Stomach smooth muscle (tissue), 2 donors: ENCODE data around the gene LCP2.

ENCODE experiments used
- H3K27ac ChIP-seq: one replicate; pipeline ENCODE4 v1.7.0; 2013; ENCODE audit warnings: mild to moderate bottlenecking, low read length, inconsistent platforms
- H3K27me3 ChIP-seq, 2 donors: one replicate each; pipeline ENCODE4 v1.7.0; 2013; ENCODE audit warnings: low read length in 2 of 2; ENCODE audit not compliant: insufficient read depth in 2 of 2, control insufficient read depth in 1 of 2
- H3K36me3 ChIP-seq, 2 donors: one replicate each; pipeline ENCODE4 v1.7.0; 2013; ENCODE audit warnings: low read length in 2 of 2; ENCODE audit not compliant: control insufficient read depth in 2 of 2, insufficient read depth in 2 of 2
- H3K4me1 ChIP-seq: one replicate; pipeline ENCODE4 v1.7.0; 2013; ENCODE audit warnings: low read length; ENCODE audit not compliant: control insufficient read depth, insufficient read depth
- H3K4me3 ChIP-seq, 2 donors: one replicate each; pipeline ENCODE4 v1.7.0; 2013; ENCODE audit warnings: low read length in 2 of 2
- H3K9ac ChIP-seq, 2 donors: one replicate each; pipeline ENCODE4 v1.7.0; 2013; ENCODE audit warnings: low read length in 2 of 2, mild to moderate bottlenecking in 1 of 2
- H3K9me3 ChIP-seq, 2 donors: one replicate each; pipeline ENCODE4 v1.7.0; 2013; ENCODE audit warnings: low read length in 2 of 2; ENCODE audit not compliant: control insufficient read depth in 2 of 2
- donor health status: healthy.
- donor health status: Pancreatic carcinoma.

Gene LCP2

DNA sequence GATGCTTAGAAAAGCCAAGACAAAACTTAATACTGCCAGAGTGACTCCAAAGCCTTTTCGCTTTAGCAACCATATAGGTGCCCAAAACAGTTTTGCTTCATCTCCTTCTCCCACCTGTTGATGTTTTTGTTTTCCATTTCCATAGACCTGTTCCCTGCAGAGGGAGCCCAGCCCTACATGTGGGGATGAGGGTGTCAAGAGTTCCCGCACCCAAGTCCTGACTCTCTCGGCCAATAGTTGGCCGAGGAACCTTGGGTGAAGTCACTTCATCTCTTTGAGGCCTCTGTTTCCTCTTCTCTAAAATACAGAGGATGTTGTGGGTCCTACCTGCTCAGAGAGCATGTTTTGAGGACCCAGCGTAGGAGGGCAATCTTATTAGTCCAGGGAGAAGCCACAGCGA lies 38.5 kb upstream of the LCP2 start:
- Histone ChIP-seq H3K27me3 (peaks cover 0 to 2% of the 10 kb centered on the region in 2 donors), H3K27ac (no peak overlapping the region), H3K9ac (no peak overlapping the region), H3K36me3 (no peaks in the 10 kb centered on the region), H3K4me3 (no peak overlapping the region), H3K4me1 (peaks cover 10% of the 10 kb centered on the region), H3K9me3 (no peaks in the 10 kb centered on the region)

DNA sequence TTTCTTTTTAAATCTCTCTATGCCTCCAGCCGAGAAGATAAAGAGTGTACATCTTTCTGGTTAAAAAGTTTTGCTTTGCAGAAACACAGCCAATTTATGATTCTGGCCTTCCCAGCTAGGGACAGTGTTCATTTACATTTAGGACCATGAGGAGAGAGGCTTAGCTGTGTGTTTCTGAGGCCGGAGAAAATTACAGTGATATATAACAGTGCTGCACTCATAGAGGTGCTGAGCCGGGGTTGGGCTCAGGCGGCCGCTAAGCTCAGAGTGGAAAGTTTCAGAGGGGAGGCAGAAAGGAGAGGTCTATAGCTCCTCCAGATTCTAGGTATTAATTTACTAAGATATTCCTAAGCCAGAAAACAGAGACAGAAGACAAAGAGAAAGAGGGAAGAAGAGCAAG lies 37.0 kb upstream of the LCP2 start:
- Histone ChIP-seq H3K36me3 (no peaks in the 10 kb centered on the region), H3K4me1 (peaks cover 10% of the 10 kb centered on the region), H3K27ac (no peak overlapping the region), H3K4me3 (no peak overlapping the region), H3K9me3 (no peaks in the 10 kb centered on the region), H3K9ac (no peak overlapping the region), H3K27me3 (peaks cover 0 to 2% of the 10 kb centered on the region in 2 donors)

DNA sequence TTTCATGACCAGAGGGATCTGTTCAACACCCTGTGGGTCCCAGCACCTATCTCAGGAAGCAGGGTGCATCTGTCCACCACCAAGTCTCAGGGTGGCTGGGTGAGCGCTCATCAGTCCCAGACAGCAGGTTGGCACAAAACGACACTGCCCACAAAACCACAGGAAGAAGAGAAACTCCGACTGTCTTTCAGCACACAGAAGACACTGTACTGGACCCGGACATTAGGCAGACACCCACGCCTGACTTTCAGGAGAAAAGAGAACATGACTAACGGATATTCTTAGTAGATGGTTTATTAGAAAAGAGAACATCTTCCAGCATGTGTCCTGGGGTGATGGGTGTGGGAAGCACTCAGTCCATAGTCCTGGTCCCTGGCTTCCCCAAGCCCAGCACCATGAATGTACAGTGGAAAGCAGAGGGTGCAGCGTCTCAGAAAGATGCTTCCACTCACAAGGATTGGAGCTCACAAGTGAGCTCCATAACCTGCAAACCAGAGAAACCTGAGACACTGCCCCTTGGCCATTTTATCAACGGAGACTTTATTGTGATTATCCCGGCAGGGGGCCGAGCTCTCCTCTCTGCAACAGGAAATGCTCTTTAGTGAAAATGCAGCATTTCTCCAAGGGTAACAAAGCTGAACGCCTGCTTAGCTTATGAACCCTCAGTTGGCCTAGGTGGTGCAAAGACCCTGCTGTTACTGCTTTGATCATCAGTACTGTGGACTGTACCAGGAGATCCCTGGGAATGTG lies 35.8 kb upstream of the LCP2 start:
- Histone ChIP-seq H3K27ac (no peak overlapping the region), H3K27me3 (peaks cover 0 to 2% of the 10 kb centered on the region in 2 donors), H3K4me1 (peaks cover 10% of the 10 kb centered on the region), H3K9me3 (no peaks in the 10 kb centered on the region), H3K9ac (no peak overlapping the region), H3K36me3 (no peaks in the 10 kb centered on the region), H3K4me3 (no peak overlapping the region)

DNA sequence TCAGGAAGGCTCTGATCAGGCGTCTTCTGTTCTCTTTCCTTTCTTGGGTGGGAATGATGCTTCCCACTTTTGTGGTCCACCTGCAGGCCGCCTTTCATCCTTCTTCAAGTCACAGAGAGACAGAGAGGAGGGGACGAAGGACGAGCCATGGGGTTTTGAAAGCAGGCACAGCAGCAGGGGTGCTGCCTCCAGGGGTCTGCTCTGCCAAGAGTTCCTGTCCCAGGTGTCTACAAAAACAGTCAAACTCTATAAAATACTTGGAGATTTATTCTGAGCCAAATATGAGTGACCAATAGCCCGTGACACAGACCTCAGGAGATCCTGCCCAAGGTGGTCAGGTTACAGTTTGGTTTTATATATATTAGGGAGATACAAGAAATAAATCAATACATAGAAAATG lies 34.5 kb upstream of the LCP2 start:
- H3K27me3 ChIP-seq, result peaks cover 0 to 2% of the 10 kb centered on the region in 2 donors
- H3K36me3 ChIP-seq, result no peaks in the 10 kb centered on the region
- H3K4me1 ChIP-seq, result peaks cover 10% of the 10 kb centered on the region
- H3K9ac ChIP-seq, result no peak overlapping the region
- H3K27ac ChIP-seq, result peak overlapping the region; percentile 2
- H3K9me3 ChIP-seq, result no peaks in the 10 kb centered on the region
- H3K4me3 ChIP-seq, result no peak overlapping the region

DNA sequence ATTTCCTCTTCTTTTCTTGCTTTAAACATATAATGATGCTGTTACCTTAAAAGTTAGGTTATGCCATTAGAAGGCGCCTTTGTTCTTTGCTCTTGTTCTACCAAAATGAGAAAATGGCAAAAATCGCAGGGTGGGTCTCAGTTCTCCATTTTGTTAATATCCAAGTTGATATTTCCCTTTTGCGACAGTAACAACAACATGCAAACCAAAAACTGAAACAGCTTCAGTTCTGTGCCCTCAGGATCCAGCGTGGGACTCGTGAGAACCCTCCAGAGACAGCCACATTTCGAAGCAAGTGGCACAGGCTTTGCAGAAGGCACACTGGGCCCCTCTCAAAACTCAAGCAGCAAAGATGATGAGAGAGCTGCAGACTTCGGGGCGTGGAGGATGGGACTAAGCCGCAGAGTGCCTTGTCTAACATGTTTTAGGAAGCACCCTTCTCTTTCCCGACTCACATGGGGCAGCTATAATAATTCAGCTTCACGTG lies 33.0 kb upstream of the LCP2 start:
- Histone ChIP-seq H3K4me1 (peaks cover 10% of the 10 kb centered on the region), H3K9me3 (no peaks in the 10 kb centered on the region), H3K4me3 (no peak overlapping the region), H3K9ac (no peak overlapping the region), H3K36me3 (no peaks in the 10 kb centered on the region), H3K27me3 (peaks cover 0 to 2% of the 10 kb centered on the region in 2 donors), H3K27ac (no peak overlapping the region)

DNA sequence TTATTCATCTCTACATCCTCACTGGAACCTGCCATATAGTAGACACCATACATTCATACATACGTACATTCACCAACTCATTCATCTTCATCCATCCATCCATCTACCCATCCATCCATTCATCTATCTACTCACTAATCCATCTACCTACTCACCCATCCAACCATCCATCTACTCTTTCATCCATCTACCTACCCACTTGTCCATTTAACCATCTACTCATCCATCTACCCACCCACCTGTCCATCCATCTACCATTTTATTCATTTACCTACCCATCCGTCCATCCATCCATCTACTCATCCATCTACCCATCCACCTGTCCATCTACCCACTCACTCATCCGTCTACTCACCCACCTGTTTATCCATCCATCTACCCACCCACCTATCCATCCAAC lies 31.9 kb upstream of the LCP2 start:
- Histone ChIP-seq H3K36me3 (no peaks in the 10 kb centered on the region), H3K4me1 (peaks cover 10% of the 10 kb centered on the region), H3K9me3 (no peaks in the 10 kb centered on the region), H3K27me3 (peaks cover 0 to 2% of the 10 kb centered on the region in 2 donors), H3K27ac (no peak overlapping the region), H3K9ac (no peak overlapping the region), H3K4me3 (no peak overlapping the region)

DNA sequence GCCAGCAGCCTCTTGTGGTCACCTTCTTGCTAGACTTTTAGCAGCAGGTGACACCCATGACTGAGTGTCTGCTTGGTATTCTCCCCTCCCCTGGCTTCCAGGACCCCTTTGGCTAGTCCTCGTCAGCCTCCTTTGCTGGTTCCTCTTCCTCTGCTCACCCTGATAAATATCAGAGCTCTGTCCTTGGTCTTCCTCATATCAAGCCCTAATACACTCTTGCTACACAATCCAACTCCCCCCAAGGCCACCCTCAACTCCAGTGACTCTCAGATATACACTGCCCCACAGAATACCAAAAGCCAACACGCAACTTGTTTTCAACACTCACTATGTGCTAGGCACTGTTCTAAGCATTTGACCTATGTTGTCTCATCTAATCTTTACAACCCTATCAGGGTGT lies 30.3 kb upstream of the LCP2 start:
- Histone ChIP-seq H3K9me3 (no peaks in the 10 kb centered on the region), H3K27me3 (peaks cover 0 to 2% of the 10 kb centered on the region in 2 donors), H3K9ac (no peak overlapping the region), H3K36me3 (no peaks in the 10 kb centered on the region), H3K4me3 (no peak overlapping the region), H3K4me1 (peaks cover 9% of the 10 kb centered on the region), H3K27ac (no peak overlapping the region)

DNA sequence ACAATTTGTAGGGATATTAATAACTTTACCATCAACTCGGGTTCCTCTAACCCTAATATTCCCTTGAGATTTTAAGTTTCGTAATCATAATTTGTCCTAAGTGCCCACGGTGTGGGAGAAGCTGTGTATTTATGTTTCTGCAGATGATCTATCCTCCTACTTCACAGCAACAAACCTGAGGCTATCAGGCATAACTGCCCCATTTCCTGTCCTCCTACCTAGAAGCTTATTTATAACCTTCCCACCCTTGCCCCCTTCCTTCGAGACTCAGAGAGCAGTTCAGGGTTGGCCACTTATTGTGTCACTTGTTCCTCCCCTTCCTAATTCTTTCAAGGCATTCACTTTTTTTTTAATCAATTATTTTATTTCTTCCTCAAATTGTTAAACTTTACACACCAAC lies 29.6 kb upstream of the LCP2 start:
- H3K9me3 ChIP-seq, result no peaks in the 10 kb centered on the region
- H3K27me3 ChIP-seq, result peaks cover 0 to 2% of the 10 kb centered on the region in 2 donors
- no peak overlapping the region for H3K9ac ChIP-seq
- peaks cover 8% of the 10 kb centered on the region for H3K4me1 ChIP-seq
- H3K27ac ChIP-seq, result no peak overlapping the region
- no peaks in the 10 kb centered on the region for H3K36me3 ChIP-seq
- no peak overlapping the region for H3K4me3 ChIP-seq

DNA sequence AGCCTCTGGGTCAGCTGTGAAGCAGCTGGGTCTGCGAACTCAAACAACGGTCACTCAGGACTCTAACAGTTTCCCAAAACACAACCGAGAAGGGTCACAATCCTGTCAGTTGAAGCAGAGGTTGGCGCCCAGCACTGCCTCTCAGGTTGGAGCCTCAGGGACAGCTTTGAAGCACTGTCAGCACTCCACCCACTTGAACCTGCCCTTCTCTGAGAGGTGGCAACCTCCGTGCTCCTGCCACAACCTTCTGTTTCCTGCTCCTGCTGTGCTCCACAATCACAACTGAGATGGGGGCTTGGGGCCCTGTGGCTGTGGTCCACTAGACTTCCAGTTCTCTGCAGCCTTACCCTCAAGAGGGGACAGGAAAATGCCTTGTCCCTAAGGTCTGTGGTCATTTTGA lies 21.7 kb upstream of the LCP2 start:
- Histone ChIP-seq H3K36me3 (no peaks in the 10 kb centered on the region), H3K4me3 (no peak overlapping the region), H3K9me3 (no peaks in the 10 kb centered on the region), H3K27me3 (no peaks in the 10 kb centered on the region), H3K4me1 (peaks cover 15% of the 10 kb centered on the region), H3K9ac (no peak overlapping the region), H3K27ac (no peak overlapping the region)

DNA sequence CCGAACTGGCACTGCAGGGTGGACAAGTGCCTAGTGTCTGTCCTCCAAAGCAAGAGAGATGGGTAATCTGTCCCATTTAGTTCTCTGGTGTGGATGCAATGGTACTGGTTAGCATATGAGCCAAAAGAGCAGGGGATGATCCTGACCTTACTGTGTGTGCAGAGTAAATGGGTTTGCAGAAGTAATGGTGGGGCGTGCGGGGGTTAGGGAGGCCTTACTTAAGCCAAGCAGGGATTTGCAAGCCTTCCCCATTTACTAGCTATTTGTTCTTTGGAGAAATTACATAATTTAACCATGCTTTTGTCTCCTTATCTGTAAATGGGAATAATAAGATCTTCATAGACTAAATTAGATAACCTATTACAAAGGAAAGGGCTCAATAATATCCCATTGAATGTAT lies 19.9 kb upstream of the LCP2 start:
- H3K36me3 ChIP-seq, result no peaks in the 10 kb centered on the region
- no peak overlapping the region for H3K9ac ChIP-seq
- H3K4me3 ChIP-seq, result no peak overlapping the region
- no peaks in the 10 kb centered on the region for H3K9me3 ChIP-seq
- H3K4me1 ChIP-seq, result peaks cover 15% of the 10 kb centered on the region
- no peak overlapping the region for H3K27ac ChIP-seq
- H3K27me3 ChIP-seq, result no peaks in the 10 kb centered on the region

DNA sequence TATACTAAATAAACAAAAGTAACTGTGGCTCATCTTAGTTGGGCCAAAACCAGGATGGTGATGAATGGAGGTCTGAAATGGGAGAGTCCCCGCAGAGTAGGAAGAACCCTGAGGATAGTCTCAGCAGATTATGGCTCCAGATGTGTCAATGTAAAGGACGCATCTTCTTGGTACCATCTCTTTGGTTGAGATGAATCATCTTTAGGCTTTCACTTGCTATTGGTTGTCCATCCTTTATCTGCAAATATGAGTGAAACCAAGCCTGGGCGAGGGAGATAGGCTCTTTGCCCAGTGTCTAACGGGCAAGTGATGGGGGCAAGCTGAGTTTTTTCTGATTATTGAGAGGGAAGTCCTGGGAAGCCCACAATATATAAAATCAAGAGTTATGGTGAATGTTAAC lies 19.4 kb upstream of the LCP2 start:
- Histone ChIP-seq H3K4me3 (no peak overlapping the region), H3K27ac (no peak overlapping the region), H3K9ac (no peak overlapping the region), H3K27me3 (no peaks in the 10 kb centered on the region), H3K9me3 (no peaks in the 10 kb centered on the region), H3K4me1 (peaks cover 15% of the 10 kb centered on the region), H3K36me3 (no peaks in the 10 kb centered on the region)
